GM13977 (cell line): ENCODE measurements around the gene TEAD2.

Experiments used
- DNase-seq: peaks from one replicate; pipeline ENCODE4 v3.0.0; 2012; ENCODE audit warnings: low spot score
- CTCF ChIP-seq: IDR thresholded peaks from 2 replicates; pipeline ENCODE4 v1.5.1; 2012; ENCODE audit warnings: mild to moderate bottlenecking, control low read depth; ENCODE audit not compliant: insufficient read depth; ENCODE audit errors: extremely low read depth, missing control alignments
- in situ Hi-C: fragments of 300-500 bp; cut with MboI; formaldehyde crosslinking; loops from one replicate; pipeline ENCODE4 v1.12.0; 2022; ENCODE audit warnings: low sequenced_read_pairs, low pct_unique_long_range_greater_than_20kb, mixed read lengths, inconsistent platforms; ENCODE audit not compliant: unreplicated experiment

TEAD2 gene

GRCh38 chr19:49362048-49362928 lies at the start of gene TEAD2:
TEAD2 (minus strand) TSS chr19:49362416; CDS start chr19:49360075, 2,341 bp downstream.
- DNase-seq: peak; percentile 56
- no peak for TF ChIP-seq CTCF
- in situ Hi-C loops: no loop called here

- TF ChIP-seq CTCF: no peak
- in situ Hi-C loops: no loop called here
Observed at GRCh38 chr19:49411681-49412326, 49.6 kb upstream of the TEAD2 start.

GRCh38 chr19:49409441-49410029 lies 47.3 kb upstream of the TEAD2 start:
- no peak for DNase-seq
- TF ChIP-seq CTCF: no peak
- in situ Hi-C loops: no loop called here

More at GRCh38 chr19:49411681-49412326, 49.6 kb upstream of the TEAD2 start:
- DNase-seq: no peak

- in situ Hi-C loops: no loop called here
- no peak for DNase-seq
- TF ChIP-seq CTCF: no peak
Observed at GRCh38 chr19:49408816-49409440, 46.7 kb upstream of the TEAD2 start.

- no peak for TF ChIP-seq CTCF
- in situ Hi-C loops: no loop called here
- no peak for DNase-seq
Observed at GRCh38 chr19:49407482-49408015, 45.3 kb upstream of the TEAD2 start.

GRCh38 chr19:49407079-49407478 lies 44.9 kb upstream of the TEAD2 start:
- no peak for TF ChIP-seq CTCF
- DNase-seq: no peak
- in situ Hi-C loops: no loop called here
